ENCODE results near the gene PRR29.

- TF ChIP-seq CTCF (IDR thresholded peaks at IDR 0.05; ENCODE audit: insufficient read depth, low read length), result no peak
- no peak for TF ChIP-seq POLR2AphosphoS5 (IDR thresholded peaks at IDR 0.05; ENCODE audit: low read depth)
- no peak for TF ChIP-seq GABPA (IDR thresholded peaks at IDR 0.05; ENCODE audit: low read depth)
Observed at GRCh38 chr17:64048805-64049204, 50.7 kb downstream of the PRR29 start.

All from HL-60 (cell line).